NCI-H748 treated with DMSO at 0.1 percent for 48 hours (cell line): Measurements from ENCODE around the gene CDKN1C.

Experiments
- DNase-seq: peaks from one replicate; lab custom pipeline; 2025; lab: John Stamatoyannopoulos, UW

The CDKN1C gene

GRCh38 chr11:2846470-2846869 lies 39.1 kb downstream of the CDKN1C start:
- DNase-seq: no peak

- no peak for DNase-seq
Measured at GRCh38 chr11:2846056-2846455, 39.5 kb downstream of the CDKN1C start.

GRCh38 chr11:2844996-2845395 lies 40.6 kb downstream of the CDKN1C start:
- no peak for DNase-seq

GRCh38 chr11:2844116-2844842 lies 41.3 kb downstream of the CDKN1C start:
- DNase-seq: no peak

GRCh38 chr11:2843551-2843950 lies 42.0 kb downstream of the CDKN1C start:
- no peak for DNase-seq

- DNase-seq: no peak
Measured at GRCh38 chr11:2842876-2843275, 42.7 kb downstream of the CDKN1C start.

- DNase-seq: no peak
Measured at GRCh38 chr11:2841411-2842190, 44.0 kb downstream of the CDKN1C start.

- no peak for DNase-seq
Measured at GRCh38 chr11:2839395-2839943, 46.1 kb downstream of the CDKN1C start.

GRCh38 chr11:2838676-2839294 lies 46.8 kb downstream of the CDKN1C start:
- DNase-seq: no peak

- no peak for DNase-seq
Measured at GRCh38 chr11:2838091-2838490, 47.5 kb downstream of the CDKN1C start.

- no peak for DNase-seq
Measured at GRCh38 chr11:2837651-2838050, 47.9 kb downstream of the CDKN1C start.

GRCh38 chr11:2837096-2837601 lies 48.4 kb downstream of the CDKN1C start:
- no peak for DNase-seq

GRCh38 chr11:2836315-2837095 lies 49.1 kb downstream of the CDKN1C start:
- DNase-seq: no peak

GRCh38 chr11:2835751-2836150 lies 49.8 kb downstream of the CDKN1C start:
- no peak for DNase-seq

GRCh38 chr11:2835296-2835695 lies 50.3 kb downstream of the CDKN1C start:
- DNase-seq: no peak

- DNase-seq: no peak
Measured at GRCh38 chr11:2834503-2835273, 50.9 kb downstream of the CDKN1C start.

- no peak for DNase-seq
Measured at GRCh38 chr11:2833716-2834502, 51.7 kb downstream of the CDKN1C start.
